HepG2 (cell line): ENCODE measurements around the gene SNX22. TPM values are rescaled to one million over a fixed set of nuclear protein-coding genes. Genes with fewer than 3 reads are reported as not detected.

ENCODE experiments used
- AGO2 ChIP-seq: fragments of 200-400 bp; formaldehyde crosslinking; optimal IDR thresholded peaks from 2 replicates; pipeline ENCODE3; 2017; ENCODE audit warnings: mild to moderate bottlenecking, low read depth, low read length, moderate library complexity
- AKAP8 ChIP-seq: sonication (generic); formaldehyde crosslinking; IDR thresholded peaks from 2 replicates; pipeline ENCODE4 v1.5.1; 2020; ENCODE audit warnings: mild to moderate bottlenecking, missing genetic modification reagents
- ATF4 ChIP-seq, 2 experiments: fragments of 450-650 bp in 1 of 2; sonication (generic) in 1 of 2; formaldehyde crosslinking; IDR thresholded peaks; 2 replicates each; pipeline versions ENCODE4 v1.5.0 to v1.8.0; 2020 to 2022; ENCODE audit warnings: mild to moderate bottlenecking in 1 of 2, missing genetic modification reagents in 1 of 2
- FOXC1 ChIP-seq: sonication (generic); formaldehyde crosslinking; IDR thresholded peaks from 2 replicates; pipeline ENCODE4 v1.8.0; 2022; ENCODE audit warnings: mild to moderate bottlenecking, missing genetic modification reagents, borderline replicate concordance
- GABPB1 ChIP-seq: IDR thresholded peaks from 2 replicates; pipeline ENCODE4 v1.6.1; 2016; ENCODE audit warnings: mild to moderate bottlenecking, missing genetic modification reagents, moderate library complexity, missing compliant biosample characterization
- GTF2F1 ChIP-seq: fragments of 150-350 bp; IDR thresholded peaks from 2 replicates; pipeline ENCODE4 v1.6.1; 2014; ENCODE audit warnings: low read length
- HNRNPH1 ChIP-seq: fragments of 200-400 bp; formaldehyde crosslinking; optimal IDR thresholded peaks from 2 replicates; pipeline ENCODE3; 2017; ENCODE audit warnings: mild to moderate bottlenecking, low read depth, low read length
- MAFG ChIP-seq: sonication (generic); formaldehyde crosslinking; IDR thresholded peaks from 2 replicates; pipeline ENCODE4 v1.5.1; 2020; ENCODE audit warnings: mild to moderate bottlenecking, missing genetic modification reagents
- MIER2 ChIP-seq: IDR thresholded peaks from 2 replicates; pipeline ENCODE4 v1.6.1; 2016; ENCODE audit warnings: missing biosample characterization, missing genetic modification reagents
- MTF1 ChIP-seq: sonication (generic); formaldehyde crosslinking; IDR thresholded peaks from 2 replicates; pipeline ENCODE4 v1.5.0; 2020; ENCODE audit warnings: missing genetic modification reagents
- NCOA2 ChIP-seq: sonication (generic); formaldehyde crosslinking; IDR thresholded peaks from 2 replicates; pipeline ENCODE4 v1.8.0; 2022; ENCODE audit warnings: inconsistent platforms
- NCOA5 ChIP-seq: sonication (generic); formaldehyde crosslinking; IDR thresholded peaks from 2 replicates; pipeline ENCODE4 v1.4.0; 2020; ENCODE audit warnings: missing genetic modification reagents
- ONECUT2 ChIP-seq: sonication (generic); formaldehyde crosslinking; IDR thresholded peaks from 2 replicates; pipeline ENCODE4 v1.4.0; 2020; ENCODE audit warnings: missing genetic modification reagents
- PHF5A ChIP-seq: IDR thresholded peaks from one replicate; pipeline ENCODE4 v1.6.1; 2018; ENCODE audit warnings: low read depth, missing genetic modification reagents; ENCODE audit not compliant: unreplicated experiment
- PHF8 ChIP-seq: sonication (generic); formaldehyde crosslinking; IDR thresholded peaks from 2 replicates; pipeline ENCODE4 v1.5.0; 2020; ENCODE audit warnings: missing genetic modification reagents
- RFX3 ChIP-seq: IDR thresholded peaks from 2 replicates; pipeline ENCODE4 v1.6.1; 2016; ENCODE audit warnings: missing biosample characterization, missing genetic modification reagents
- RNF219 ChIP-seq: sonication (generic); formaldehyde crosslinking; IDR thresholded peaks from 2 replicates; pipeline ENCODE4 v1.5.0; 2020; ENCODE audit warnings: mild to moderate bottlenecking, missing genetic modification reagents
- TARDBP ChIP-seq: sonication (generic); formaldehyde crosslinking; IDR thresholded peaks from 2 replicates; pipeline ENCODE4 v1.8.0; 2022; ENCODE audit warnings: mild to moderate bottlenecking, missing genetic modification reagents
- ZBTB42 ChIP-seq: sonication (generic); formaldehyde crosslinking; IDR thresholded peaks from 2 replicates; pipeline ENCODE4 v1.5.0; 2020; ENCODE audit warnings: mild to moderate bottlenecking, missing genetic modification reagents
- ZC3H13 ChIP-seq: sonication (generic); formaldehyde crosslinking; IDR thresholded peaks from 2 replicates; pipeline ENCODE4 v1.8.1; 2023; ENCODE audit warnings: mild to moderate bottlenecking, missing genetic modification reagents, moderate library complexity
- ZFP36L1 ChIP-seq: sonication (generic); formaldehyde crosslinking; IDR thresholded peaks from 2 replicates; pipeline ENCODE4 v1.8.0; 2022; ENCODE audit warnings: mild to moderate bottlenecking, missing genetic modification reagents, moderate library complexity
- ZFP37 ChIP-seq: sonication (generic); formaldehyde crosslinking; IDR thresholded peaks from 2 replicates; pipeline ENCODE4 v1.4.0; 2020; ENCODE audit warnings: missing genetic modification reagents, borderline replicate concordance
- ZKSCAN5 ChIP-seq: sonication (generic); formaldehyde crosslinking; IDR thresholded peaks from 2 replicates; pipeline ENCODE4 v1.5.1; 2020; ENCODE audit warnings: mild to moderate bottlenecking, missing genetic modification reagents
- ZNF205 ChIP-seq: IDR thresholded peaks from 2 replicates; pipeline ENCODE4 v1.6.1; 2018; ENCODE audit warnings: missing biosample characterization, missing genetic modification reagents
- ZNF333 ChIP-seq: sonication (generic); formaldehyde crosslinking; IDR thresholded peaks from 2 replicates; pipeline ENCODE4 v1.4.0; 2020; ENCODE audit warnings: mild to moderate bottlenecking, missing genetic modification reagents, borderline replicate concordance
- ZNF343 ChIP-seq: sonication (generic); formaldehyde crosslinking; IDR thresholded peaks from 2 replicates; pipeline ENCODE4 v1.4.0; 2020; ENCODE audit warnings: mild to moderate bottlenecking, missing genetic modification reagents
- ZNF354B ChIP-seq: sonication (generic); formaldehyde crosslinking; IDR thresholded peaks from 2 replicates; pipeline ENCODE4 v1.8.0; 2022; ENCODE audit warnings: mild to moderate bottlenecking, missing genetic modification reagents
- ZNF431 ChIP-seq: sonication (generic); formaldehyde crosslinking; IDR thresholded peaks from 2 replicates; pipeline ENCODE4 v1.9.0; 2022; ENCODE audit warnings: missing genetic modification reagents, low read depth, mild to moderate bottlenecking, borderline replicate concordance
- ZNF75D ChIP-seq: sonication (generic); formaldehyde crosslinking; IDR thresholded peaks from 2 replicates; pipeline ENCODE4 v1.8.1; 2023; ENCODE audit warnings: missing genetic modification reagents, mild to moderate bottlenecking, borderline replicate concordance
- ZNF883 ChIP-seq: sonication (generic); formaldehyde crosslinking; IDR thresholded peaks from 2 replicates; pipeline ENCODE4 v1.5.1; 2020; ENCODE audit warnings: mild to moderate bottlenecking, missing genetic modification reagents; ENCODE audit errors: not compliant biosample characterization
- polyA plus RNA-seq, 8 experiments: library from polyadenylated mRNA; depleted of rRNA in 3 of 8; stranded (reverse) in 7 of 8; unstranded in 1 of 8; fragments of >200 nt; fragmentation: Illumina TruSeq in 4 of 8; extraction: Trizol in 4 of 8; gene quantifications; 2 replicates each; pipeline versions ENCODE4 v1.2.1 to v1.2.3, GENCODE V29; 2011 to 2016; ENCODE audit warnings: low read depth in 4 of 8, missing spikeins in 1 of 8, mixed read lengths in 1 of 8; ENCODE audit not compliant: insufficient read depth in 1 of 8
- total RNA-seq, 5 experiments: library from RNA; depleted of rRNA; stranded (reverse); fragments of >200 nt; fragmentation: Illumina TruSeq; extraction: Trizol; gene quantifications; 2 replicates each; pipeline ENCODE4 v1.2.3, GENCODE V29; 2016; ENCODE audit warnings: low read depth in 1 of 5

The SNX22 gene
- total and polyA plus RNA-seq, 2 of the 13 experiments (the other 11 are each of a cell fraction or from before 2014, with no cell fraction given), result 2.3 to 5.5 TPM

GRCh38 chr15:64162869-64163658 lies 11.5 kb downstream of the SNX22 start, which contains the start of gene PPIB (continued):
- TF ChIP-seq RNF219 (CRISPR knock-in tag) (peak; percentile 94), MIER2 (CRISPR knock-in tag) (peak; percentile 48; the same call in 1 of the 2 replicates), PHF5A (CRISPR knock-in tag) (no peak), ZFP36L1 (CRISPR knock-in tag) (0 out of 2 replicates have a peak, but pooled peaks have one; percentile 49), GTF2F1 (no peak), HNRNPH1 (no peak), ZNF205 (CRISPR knock-in tag) (peak; percentile 35; the same call in 1 of the 2 replicates), PHF8 (CRISPR knock-in tag) (peak; percentile 98), ZC3H13 (CRISPR knock-in tag) (0 out of 2 replicates have a peak, but pooled peaks have one; percentile 25), RFX3 (CRISPR knock-in tag) (no peak), GABPB1 (CRISPR knock-in tag) (peak; percentile 97), TARDBP (CRISPR knock-in tag) (0 out of 2 replicates have a peak, but pooled peaks have one; percentile 42), NCOA2 (CRISPR knock-in tag) (no peak), ATF4 (CRISPR knock-in tag; IDR thresholded peaks at IDR 0.05) (peak in 1 of 2 experiments; percentile 20; a peak in 1 of 4 replicates), ZKSCAN5 (CRISPR knock-in tag) (no peak), FOXC1 (CRISPR knock-in tag) (peak; percentile 12; the same call in 1 of the 2 replicates), MAFG (CRISPR knock-in tag) (no peak), ZNF343 (CRISPR knock-in tag) (peak; percentile 35; the same call in 1 of the 2 replicates), ZBTB42 (CRISPR knock-in tag) (0 out of 2 replicates have a peak, but pooled peaks have one; percentile 52), ZNF883 (CRISPR knock-in tag) (peak; percentile 73), ZNF431 (CRISPR knock-in tag) (no peak; the same call in 1 of the 2 replicates), ZNF354B (CRISPR knock-in tag) (no peak), NCOA5 (CRISPR knock-in tag) (no peak), AGO2 (peak; percentile 91), AKAP8 (CRISPR knock-in tag) (no peak), ZNF75D (CRISPR knock-in tag) (0 out of 2 replicates have a peak, but pooled peaks have one; percentile 31), MTF1 (CRISPR knock-in tag) (no peak), ZFP37 (CRISPR knock-in tag) (no peak), ZNF333 (no peak), ONECUT2 (no peak)
